NCI-H1092 treated with DMSO at 0.1 percent for 48 hours (cell line): ENCODE measurements around the gene PADI3.

Experiments used
- DNase-seq: peaks from one replicate; lab custom pipeline; 2025; lab: John Stamatoyannopoulos, UW

PADI3 gene, protein sequence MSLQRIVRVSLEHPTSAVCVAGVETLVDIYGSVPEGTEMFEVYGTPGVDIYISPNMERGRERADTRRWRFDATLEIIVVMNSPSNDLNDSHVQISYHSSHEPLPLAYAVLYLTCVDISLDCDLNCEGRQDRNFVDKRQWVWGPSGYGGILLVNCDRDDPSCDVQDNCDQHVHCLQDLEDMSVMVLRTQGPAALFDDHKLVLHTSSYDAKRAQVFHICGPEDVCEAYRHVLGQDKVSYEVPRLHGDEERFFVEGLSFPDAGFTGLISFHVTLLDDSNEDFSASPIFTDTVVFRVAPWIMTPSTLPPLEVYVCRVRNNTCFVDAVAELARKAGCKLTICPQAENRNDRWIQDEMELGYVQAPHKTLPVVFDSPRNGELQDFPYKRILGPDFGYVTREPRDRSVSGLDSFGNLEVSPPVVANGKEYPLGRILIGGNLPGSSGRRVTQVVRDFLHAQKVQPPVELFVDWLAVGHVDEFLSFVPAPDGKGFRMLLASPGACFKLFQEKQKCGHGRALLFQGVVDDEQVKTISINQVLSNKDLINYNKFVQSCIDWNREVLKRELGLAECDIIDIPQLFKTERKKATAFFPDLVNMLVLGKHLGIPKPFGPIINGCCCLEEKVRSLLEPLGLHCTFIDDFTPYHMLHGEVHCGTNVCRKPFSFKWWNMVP

DNA sequence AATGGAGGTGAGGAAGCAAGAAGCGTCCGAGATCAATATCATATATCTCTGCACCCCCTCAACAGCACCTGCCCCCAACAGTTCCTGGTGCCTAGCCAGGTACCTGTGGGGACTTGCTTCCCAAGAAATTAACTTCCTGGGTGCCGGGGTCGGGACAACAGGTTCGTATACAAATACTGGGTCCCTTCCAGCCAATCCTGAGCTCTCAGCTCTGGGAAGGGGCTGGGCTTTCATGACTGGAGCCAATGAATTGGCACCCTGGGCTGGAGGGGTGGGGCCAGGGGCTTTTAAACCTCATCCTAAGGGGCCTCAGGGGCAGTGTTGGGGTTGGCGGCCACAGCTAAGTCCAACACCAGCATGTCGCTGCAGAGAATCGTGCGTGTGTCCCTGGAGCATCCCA, at the start of gene PADI3:
Gene PADI3, plus strand, starts transcription at position 318 of the 400 bp plus-strand sequence. Its CDS starts 40 bp downstream, at position 358.
- no peak for DNase-seq

DNA sequence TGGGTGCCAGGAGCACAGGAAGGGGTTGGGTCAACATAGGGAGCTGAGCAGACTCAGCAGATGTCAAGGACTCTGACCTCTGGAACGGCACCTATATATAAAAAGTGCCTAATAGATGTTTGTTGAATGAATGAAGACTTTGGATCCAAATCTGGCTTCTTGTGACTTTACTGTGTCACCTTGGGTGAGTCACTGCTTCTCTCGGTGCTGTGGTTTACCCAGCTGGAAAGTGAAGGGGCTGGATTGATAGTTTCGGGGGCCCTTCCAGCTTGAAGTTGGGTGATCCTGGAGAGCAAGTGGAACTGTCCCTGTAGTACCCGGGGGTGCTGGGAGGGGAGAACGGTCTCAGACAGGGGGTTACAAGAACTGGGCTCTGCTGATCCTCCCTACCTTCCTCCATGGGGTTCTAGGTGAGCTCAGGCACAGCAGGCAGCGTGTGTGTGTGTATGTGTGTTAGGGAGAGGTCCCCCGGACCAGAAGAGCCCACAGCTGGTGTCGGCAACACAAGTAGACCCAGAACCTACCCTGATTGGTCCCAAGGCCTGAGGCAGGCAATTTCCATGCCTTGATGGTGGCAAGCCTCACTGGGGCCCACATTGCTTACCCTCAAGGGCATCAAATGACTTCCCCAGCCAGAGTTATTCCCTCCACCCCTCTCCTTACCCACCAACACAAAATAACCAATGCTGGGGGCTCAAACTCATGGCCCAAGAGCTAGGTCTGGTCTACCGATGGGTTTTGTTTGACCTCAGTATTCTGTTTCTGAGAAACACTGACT, 49.4 kb upstream of the PADI3 start:
- DNase-seq = no peak

DNA sequence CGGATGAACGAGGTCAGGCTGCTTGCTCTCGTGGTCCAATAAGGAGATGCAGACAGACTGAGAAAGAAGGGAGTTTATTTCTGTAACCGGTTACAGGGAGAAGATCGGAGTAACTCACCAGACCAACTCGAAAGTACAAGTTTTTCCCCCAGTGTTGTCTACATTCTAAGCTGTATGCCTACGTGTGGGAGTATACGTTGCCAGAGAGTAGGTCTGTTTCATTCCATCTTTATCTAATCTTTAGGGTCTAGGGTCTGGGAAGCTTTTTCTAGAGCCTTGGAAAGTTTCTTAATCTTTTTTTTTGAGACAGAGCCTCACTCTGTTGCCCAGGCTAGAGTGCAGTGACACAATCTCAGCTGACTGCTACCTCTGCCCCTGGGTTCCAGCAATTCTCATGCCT, 48.7 kb upstream of the PADI3 start:
- no peak for DNase-seq

DNA sequence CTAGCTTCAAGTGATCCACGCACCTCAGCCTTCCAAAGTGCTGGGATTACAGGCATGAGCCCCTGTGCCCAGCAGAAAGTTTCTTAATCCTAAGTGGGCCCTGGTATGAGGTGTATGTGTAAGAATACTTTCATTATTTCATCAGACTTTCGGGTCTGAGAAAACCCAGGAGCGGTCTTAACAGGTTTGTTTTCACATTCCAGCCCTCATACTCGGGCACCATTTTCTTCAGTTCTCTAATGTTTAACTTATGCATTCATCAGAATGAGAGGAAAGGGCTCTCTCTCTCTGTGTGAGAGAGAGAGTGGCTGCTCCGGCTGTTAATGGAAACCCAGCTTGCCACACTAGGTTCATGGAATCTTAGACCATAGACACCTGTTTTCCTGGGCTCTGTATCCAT, 48.1 kb upstream of the PADI3 start:
- no peak for DNase-seq

DNA sequence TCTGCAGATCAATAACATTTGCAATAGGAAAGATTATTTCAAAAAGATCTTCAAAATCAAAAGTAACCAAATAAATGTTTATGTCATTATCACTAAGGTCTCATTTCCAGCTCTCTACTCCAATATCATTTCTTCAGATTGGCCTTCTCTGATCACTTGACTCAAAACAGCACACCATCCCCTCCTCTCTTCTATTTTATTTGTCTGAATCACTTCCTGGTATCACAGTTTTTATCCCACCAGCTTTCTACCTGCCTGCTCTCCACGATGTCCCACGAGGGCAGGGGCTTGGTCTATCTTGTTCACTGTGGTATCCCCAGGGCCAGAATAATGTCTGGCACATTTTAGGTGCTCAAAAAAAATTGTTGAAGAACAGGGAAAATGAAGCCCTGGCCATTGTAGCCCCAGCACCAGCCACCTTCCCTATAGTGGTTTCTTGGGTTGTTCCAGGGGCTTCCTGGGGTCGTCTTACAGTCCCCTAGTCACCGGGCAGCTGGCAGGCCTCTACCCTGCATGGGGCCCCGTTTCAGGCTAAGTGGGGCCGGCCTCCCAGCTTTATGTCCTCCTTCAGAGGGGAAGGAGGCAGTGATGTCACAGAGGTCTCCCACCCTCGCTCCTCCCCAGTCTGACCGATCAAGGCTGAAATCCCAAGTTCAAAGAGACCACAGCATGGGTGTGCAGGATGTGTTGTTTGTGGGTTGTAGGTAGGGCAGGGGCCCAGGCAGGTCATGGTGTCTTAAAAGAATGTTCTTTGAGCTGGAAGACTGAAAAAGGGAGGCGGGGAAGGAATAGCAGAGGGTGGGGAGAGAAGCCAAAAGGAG, 47.5 kb upstream of the PADI3 start:
- no peak for DNase-seq

DNA sequence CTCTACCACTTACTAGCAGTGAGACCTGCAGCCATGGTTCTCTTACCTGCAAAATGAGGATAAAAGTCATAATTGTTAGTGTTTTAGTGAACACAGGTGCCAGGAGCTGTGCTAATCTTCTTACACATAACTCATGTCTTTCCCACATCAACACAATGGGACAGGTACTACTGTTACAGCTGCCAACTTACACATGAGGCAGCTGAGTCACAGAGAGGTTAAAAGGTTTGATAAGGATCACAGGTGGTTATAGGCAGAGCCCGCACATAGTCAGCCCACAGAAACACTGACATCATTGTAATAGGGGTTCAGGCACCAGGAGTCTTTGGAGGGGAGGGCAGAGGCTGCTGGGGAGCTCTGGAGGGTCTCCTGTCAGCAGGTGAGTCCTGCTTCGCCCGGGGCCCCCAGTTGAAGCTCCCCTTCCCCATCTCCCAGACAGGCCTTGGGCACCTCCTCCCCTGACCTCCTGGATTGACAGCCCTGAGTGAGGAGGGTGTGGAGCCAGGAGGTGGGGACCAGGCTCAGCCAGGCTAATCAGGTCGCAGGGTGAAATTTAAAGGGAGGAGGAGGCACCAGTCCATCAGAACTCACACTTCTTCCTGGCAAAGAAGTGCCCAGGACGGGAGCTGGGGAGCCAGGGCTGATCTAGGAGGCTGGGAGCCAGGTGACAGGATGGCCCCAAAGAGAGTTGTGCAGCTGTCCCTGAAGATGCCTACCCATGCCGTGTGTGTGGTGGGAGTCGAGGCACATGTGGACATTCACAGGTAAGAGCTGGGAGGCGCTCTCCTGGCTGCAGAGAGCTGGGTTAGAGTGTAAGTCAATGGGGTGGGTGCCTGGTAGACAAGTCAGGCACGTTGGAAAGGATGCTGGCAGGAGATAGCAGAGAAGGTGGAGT, 44.1 kb upstream of the PADI3 start, which contains the start of gene PADI1:
Gene PADI1, plus strand, starts transcription at position 583 of the 895 bp plus-strand sequence. Its CDS starts 90 bp downstream, at position 673.
- no peak for DNase-seq

DNA sequence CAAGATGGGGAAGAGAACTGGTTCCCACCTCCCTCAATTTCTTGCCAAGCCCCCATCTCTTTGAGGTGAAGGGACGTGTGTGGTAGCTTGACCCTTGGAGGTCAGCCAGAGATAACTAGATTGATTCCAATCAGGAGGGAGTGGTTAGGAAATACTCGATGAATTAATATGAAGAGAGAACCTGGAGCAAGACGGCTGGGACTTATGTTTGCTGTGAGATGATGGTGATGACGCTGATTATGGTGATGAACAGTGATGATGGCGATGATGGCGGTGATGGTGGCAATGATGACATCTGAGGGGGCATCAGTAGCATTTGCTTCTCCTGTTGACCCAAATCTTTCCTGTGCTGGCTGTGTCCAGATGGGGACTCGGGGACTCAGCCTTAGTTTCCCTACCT, 43.2 kb upstream of the PADI3 start:
- no peak for DNase-seq

DNA sequence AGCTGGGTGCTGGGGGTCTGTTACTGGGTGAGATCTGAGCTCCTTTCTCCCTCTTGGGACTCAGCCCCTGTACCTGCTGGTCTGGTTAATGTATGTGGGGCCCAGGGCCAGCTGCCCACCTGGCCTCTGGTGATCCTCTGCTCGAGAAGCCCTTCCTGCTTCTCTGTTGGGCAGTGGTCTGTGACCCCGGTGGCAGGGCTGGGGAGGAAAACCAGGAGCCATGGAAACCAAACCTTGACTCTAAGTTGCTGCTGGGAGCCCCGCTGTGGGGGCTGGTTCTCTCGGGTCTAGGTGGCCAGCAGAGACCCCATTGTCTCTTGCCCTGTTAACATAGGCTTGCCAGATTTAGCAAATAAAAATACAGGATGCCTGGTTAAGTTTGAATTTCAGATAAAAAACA, 42.7 kb upstream of the PADI3 start:
- no peak for DNase-seq

DNA sequence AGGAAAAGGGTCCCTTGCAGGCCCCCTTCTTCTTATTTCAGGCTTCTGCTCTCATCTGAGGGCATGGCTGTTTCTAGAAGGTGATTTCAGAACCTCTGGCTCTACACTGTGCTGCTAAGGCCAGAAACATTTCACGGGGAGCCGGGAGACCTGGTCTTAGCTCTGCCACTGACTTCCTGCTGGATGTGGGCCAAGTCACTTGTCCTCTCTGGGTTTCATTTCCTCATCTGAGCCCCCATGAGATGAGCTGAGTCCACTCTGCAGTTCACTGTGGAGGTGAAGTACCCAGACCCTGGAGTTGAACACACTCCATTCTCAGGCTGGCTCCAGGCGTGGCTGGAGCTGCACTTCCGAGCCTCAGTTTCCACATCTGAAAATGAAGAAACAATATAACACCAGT, 41.9 kb upstream of the PADI3 start:
- DNase-seq = no peak

DNA sequence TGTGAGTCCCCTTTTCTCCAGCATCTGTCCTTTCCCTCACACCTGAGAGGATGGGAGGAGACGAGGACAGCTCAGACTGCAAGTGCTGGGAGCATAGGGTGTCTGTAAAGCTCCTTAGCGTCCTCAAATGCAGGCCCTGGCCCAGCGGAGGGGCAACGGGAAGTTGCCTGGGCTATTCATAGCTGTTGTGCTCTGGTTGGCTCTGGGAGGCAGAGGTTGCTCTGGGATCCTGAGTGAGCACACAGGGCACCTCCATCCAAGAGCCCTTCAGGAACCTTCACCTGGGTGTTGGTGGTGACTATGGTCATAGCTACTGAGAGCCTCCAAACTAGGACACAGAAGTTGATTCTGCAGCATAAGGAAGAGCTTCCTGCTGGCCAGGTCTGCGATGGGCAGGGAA, 41.4 kb upstream of the PADI3 start:
- DNase-seq = no peak

DNA sequence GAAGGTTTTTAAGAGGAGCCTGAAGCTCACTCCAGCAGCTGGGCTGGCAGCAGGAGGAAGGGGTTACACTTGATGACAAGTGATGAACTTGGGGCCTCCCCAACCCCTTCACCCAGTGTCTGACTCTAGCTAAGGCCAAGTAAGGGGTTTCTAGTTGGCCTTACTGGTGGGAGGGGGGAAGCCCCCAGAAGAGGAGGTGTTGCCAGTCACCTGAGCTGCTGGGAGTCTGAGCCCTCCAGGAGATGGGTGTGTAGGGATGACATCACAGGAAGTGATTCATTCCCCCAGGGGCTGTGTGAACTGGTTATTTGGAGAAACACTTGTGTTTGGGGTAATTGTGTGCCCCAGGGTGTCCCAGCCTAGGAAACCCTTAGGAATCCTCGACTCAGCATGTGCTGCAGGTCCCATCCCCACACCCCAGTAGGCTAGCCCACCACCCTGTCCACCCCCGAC, 40.9 kb upstream of the PADI3 start:
- DNase-seq = no peak

DNA sequence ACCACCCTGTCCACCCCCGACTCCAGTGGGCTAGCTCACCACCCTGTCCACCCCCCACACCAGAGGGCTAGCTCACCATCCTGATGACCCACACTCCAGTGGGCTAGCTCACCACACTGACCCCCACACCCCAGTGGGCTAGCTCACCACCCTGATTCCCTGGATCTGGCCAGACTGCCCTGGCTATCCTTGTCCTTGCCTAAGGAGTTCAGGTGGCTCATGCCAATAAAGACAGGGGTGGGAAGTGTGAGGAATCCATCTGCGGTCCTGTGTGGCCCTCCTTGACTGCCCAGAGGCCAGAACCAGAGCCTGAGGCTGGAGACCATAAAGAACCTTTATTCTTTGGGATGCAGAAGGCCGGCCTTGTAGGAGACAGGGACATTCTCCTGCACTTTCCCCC, 40.4 kb upstream of the PADI3 start:
- no peak for DNase-seq

DNA sequence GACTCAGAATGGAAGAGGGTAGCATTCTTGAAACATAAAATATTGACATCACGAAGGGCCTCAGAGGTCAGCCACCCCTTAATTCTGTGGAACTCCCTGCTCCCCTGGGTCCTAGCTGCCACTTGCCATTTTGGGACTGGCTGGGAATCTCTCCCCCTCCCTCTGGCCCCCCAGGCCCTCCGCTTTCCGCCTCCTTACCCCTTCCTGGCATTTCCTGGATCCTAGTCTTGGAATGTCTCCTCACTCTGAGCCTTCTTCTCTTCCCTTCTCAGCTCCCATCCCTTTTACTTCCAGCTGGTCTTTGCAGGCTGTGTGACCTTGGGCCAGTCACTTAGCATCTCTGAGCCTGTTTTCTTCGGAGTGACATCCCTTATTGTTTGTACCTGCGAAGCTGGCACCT, 39.5 kb upstream of the PADI3 start:
- DNase-seq = no peak

DNA sequence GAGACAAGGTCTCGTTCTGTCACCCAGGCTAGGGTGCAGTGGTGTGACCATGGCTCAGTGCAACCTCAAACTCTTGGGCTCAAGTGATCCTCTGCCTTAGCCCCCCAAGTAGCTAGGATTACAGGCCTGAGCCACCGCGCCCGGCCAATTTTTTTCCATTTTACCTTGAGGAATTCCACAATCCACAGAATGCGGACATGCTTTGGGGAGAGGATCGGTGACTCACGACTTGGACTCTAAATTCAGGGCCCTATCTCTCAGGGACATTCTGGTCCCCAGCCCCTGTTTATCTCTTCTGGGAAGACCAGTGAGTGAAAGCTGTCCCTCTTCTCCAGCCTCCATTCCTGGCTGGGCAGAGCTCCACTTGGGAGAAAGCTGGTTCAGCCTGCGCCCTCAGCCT, 38.7 kb upstream of the PADI3 start:
- no peak for DNase-seq

DNA sequence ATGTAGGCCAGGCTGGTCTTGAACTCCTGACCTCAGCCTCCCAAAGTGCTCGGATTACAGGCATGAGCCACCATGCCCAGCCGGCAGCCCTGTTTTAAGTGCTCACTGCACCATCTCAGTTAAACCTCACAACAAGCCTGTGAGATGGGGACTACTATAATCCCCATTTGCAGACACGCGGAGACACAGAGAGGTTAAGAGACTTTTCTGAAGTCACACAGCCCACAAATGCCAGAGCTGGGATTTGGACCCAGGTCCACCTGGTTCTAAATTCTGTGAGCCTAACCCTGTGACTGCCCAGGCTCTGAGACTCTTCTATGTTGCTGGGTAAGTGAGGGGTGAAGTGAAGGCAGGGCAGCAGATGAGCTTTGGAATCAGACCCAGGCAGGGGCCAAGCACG, 37.5 kb upstream of the PADI3 start:
- DNase-seq = no peak

DNA sequence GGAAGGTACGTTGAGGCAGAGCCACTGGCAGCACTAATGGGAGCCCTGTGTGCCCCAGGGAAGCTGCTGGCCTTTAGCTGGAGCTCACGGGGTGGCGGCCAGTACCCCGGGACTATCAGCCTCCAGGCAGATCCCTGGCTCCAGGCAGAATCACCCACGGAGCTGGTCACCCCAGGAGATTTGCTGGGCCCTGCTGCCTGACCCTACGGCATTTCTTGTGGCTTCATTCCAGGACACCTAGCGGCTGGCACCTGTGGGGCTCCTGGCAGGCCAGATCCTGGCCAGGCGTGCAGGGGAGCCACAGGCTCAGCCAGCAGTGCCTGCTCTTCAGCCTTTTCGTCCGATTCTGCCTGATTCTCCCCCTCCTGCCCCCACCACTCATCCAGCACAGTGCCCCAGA, 36.9 kb upstream of the PADI3 start:
- no peak for DNase-seq

DNA sequence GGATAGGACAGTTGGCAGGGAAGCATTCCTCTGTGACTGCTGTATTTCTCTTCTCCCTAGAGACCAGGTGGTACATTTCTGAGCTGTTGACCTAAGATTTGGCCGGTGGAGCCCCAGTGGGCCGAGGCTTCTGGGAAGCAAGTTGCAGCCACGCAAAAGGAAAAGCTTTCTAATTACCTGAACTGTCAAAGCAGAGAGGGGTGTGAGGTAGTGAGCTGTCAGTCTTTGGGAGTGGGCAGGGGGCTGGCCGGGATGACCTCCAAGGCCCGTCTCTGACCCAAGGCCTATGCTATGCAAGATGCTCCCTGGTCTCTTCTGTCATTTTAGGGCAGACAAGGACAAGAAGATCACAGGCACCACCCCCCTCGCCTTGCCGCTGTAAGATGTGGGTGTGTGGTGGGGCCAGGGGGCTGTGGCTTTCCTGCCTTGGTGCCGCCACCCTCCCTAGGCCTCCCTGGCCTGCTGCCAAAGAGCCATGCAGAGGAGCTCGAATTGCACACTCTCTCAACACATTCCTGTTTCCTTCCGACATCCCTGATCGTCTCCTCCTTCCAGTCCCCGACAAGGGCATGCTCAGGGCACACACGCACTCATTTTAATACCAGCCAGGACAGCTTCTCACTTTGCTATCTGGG, 36.3 kb upstream of the PADI3 start:
- DNase-seq = no peak

DNA sequence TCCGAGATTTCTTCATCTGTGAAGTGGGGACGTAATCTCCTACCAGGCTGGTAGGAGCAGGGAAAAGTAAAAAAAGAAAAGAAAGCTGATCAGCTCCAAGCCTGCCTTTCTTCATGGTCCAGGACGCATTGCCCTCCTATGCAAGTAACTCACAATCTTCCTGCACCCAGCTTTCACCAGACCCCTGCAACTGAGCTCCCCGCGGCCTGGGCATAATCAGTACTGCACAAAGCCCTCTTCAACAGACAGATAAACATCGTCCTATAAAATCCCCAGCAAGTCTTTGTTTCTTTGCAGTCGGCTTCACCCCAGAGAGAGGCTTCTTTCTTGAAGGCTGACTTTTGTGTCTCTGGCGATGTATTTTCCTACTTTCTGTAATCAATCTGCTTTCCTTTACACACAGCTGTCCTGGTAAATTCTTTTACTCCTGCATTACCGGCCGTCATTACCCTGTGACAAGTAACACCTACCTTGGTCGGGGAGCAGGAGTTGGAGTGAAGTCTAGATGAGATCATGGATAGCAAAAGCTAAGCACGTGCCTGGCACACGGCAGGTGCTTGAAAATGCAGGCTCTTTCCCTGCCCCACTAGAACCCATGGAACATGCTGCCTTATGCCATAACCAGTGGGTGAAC, 35.6 kb upstream of the PADI3 start:
- DNase-seq = no peak

DNA sequence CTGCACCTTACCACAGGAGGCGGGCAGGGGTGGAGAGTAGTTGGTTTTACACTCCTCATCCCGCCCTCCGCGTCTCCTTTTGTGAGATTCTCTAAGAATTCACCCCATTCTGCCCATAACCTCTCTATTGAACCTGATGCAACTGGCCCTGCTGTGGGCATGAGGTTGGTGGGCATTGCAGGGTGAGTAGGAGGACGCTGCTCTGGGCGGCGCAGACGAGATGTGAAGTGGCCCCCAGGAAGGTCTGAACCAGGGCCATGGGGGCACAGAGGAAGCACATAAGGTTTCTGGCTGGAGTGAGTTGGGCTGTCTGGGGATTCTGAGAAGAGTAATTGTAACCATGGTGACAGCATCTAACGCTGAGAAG, 35.1 kb upstream of the PADI3 start:
- DNase-seq = no peak
